Neuronal stem cell (in vitro differentiated cells): ENCODE results near the gene TMEM42.

ENCODE experiments used
- DNase-seq: peaks from one replicate; pipeline ENCODE4 v3.0.0-alpha.2; 2013; ENCODE audit warnings: low spot score
- H2AFZ ChIP-seq: one replicate; pipeline ENCODE4 v1.6.1; 2013; ENCODE audit warnings: mild to moderate bottlenecking, low read length, inconsistent platforms
- H2AK5ac ChIP-seq: 2 replicates; pipeline ENCODE4 v1.6.1; 2013; ENCODE audit warnings: low read depth, mild to moderate bottlenecking, inconsistent platforms, low read length, moderate library complexity, mixed read lengths
- H2BK120ac ChIP-seq: 2 replicates; pipeline ENCODE4 v1.6.1; 2013; ENCODE audit warnings: low read depth, mild to moderate bottlenecking, inconsistent platforms, low read length, moderate library complexity, mixed read lengths
- H2BK12ac ChIP-seq: one replicate; pipeline ENCODE4 v1.6.1; 2013; ENCODE audit warnings: low read length, inconsistent platforms
- H2BK15ac ChIP-seq: 2 replicates; pipeline ENCODE4 v1.6.1; 2013; ENCODE audit warnings: mild to moderate bottlenecking, low read length, inconsistent platforms, mixed read lengths
- H2BK5ac ChIP-seq: one replicate; pipeline ENCODE4 v1.6.1; 2013; ENCODE audit warnings: inconsistent platforms, mild to moderate bottlenecking, low read length, moderate library complexity
- H3K14ac ChIP-seq: one replicate; pipeline ENCODE4 v1.6.1; 2013; ENCODE audit warnings: low read length, inconsistent platforms
- H3K18ac ChIP-seq: 2 replicates; pipeline ENCODE4 v1.6.1; 2013; ENCODE audit warnings: low read length, inconsistent platforms
- H3K23ac ChIP-seq: 2 replicates; pipeline ENCODE4 v1.6.1; 2013; ENCODE audit warnings: low read depth, mild to moderate bottlenecking, mixed read lengths, low read length, inconsistent platforms; ENCODE audit not compliant: poor library complexity
- H3K27ac ChIP-seq: replicated peaks from 3 replicates; pipeline ENCODE4 v1.5.1; 2013; ENCODE audit warnings: low read length, inconsistent platforms
- H3K27me3 ChIP-seq, 3 experiments: 2 replicates each; pipeline ENCODE4 v1.6.1; 2013; ENCODE audit warnings: low read length in 3 of 3, mild to moderate bottlenecking in 2 of 3, inconsistent platforms in 1 of 3, low read depth in 1 of 3, mixed read lengths in 1 of 3, moderate library complexity in 1 of 3; ENCODE audit not compliant: control insufficient read depth in 3 of 3, insufficient read depth in 3 of 3
- H3K36me3 ChIP-seq, 2 donors: replicated peaks in 1 of 2; 2 replicates each; pipeline ENCODE4 v1.6.1; 2013; ENCODE audit warnings: low read length in 2 of 2; ENCODE audit not compliant: control insufficient read depth in 2 of 2, insufficient read depth in 2 of 2
- H3K4ac ChIP-seq: 2 replicates; pipeline ENCODE4 v1.6.1; 2013; ENCODE audit warnings: inconsistent platforms, mild to moderate bottlenecking, low read length, moderate library complexity
- H3K4me1 ChIP-seq, 2 donors: 1 replicate in 1 of 2; 2 replicates in 1 of 2; pipeline ENCODE4 v1.6.1; 2013; ENCODE audit warnings: low read length in 2 of 2, low read depth in 1 of 2; ENCODE audit not compliant: control insufficient read depth in 2 of 2, insufficient read depth in 1 of 2
- H3K4me2 ChIP-seq: one replicate; pipeline ENCODE4 v1.6.1; 2013; ENCODE audit warnings: mild to moderate bottlenecking, low read length, inconsistent platforms; ENCODE audit not compliant: insufficient read depth, poor library complexity, severe bottlenecking
- H3K4me3 ChIP-seq, 2 donors: 2 replicates each; pipeline ENCODE4 v1.5.1; 2013; ENCODE audit warnings: low read length in 2 of 2, mild to moderate bottlenecking in 2 of 2, inconsistent platforms in 1 of 2, moderate library complexity in 1 of 2
- H3K79me1 ChIP-seq: one replicate; pipeline ENCODE4 v1.6.1; 2013; ENCODE audit warnings: low read depth, mild to moderate bottlenecking, inconsistent platforms, low read length, moderate library complexity
- H3K9ac ChIP-seq: one replicate; pipeline ENCODE4 v1.6.1; 2013; ENCODE audit warnings: mild to moderate bottlenecking, low read depth, low read length, inconsistent platforms; ENCODE audit not compliant: poor library complexity
- H3K9me3 ChIP-seq, 2 donors: replicated peaks in 1 of 2; 2 replicates each; pipeline versions ENCODE3 to v1.6.1; 2013; ENCODE audit warnings: low read length in 2 of 2, mild to moderate bottlenecking in 2 of 2, inconsistent platforms in 1 of 2, low read depth in 1 of 2, mixed read lengths in 1 of 2, moderate library complexity in 1 of 2; ENCODE audit not compliant: control insufficient read depth in 2 of 2, insufficient read depth in 1 of 2
- H4K8ac ChIP-seq: one replicate; pipeline ENCODE4 v1.6.1; 2013; ENCODE audit warnings: low read depth, mild to moderate bottlenecking, inconsistent platforms, low read length, moderate library complexity
- H4K91ac ChIP-seq: one replicate; pipeline ENCODE4 v1.6.1; 2013; ENCODE audit warnings: low read length, low read depth, mild to moderate bottlenecking, inconsistent platforms; ENCODE audit not compliant: poor library complexity
- WGBS, 2 donors: extraction: QIAGEN DNeasy Blood & Tissue Kit; methylation state at CpG; one replicate each; pipeline ENCODE4 v1.1.7; 2013; ENCODE audit warnings: missing lambda C conversion rate in 2 of 2, mixed read lengths in 1 of 2; ENCODE audit not compliant: insufficient read length in 2 of 2, insufficient replicate concordance in 1 of 2; ENCODE audit errors: extremely low coverage in 2 of 2; 5-methylcytosine and 5-hydroxymethylcytosine counted together

TMEM42 gene

DNA sequence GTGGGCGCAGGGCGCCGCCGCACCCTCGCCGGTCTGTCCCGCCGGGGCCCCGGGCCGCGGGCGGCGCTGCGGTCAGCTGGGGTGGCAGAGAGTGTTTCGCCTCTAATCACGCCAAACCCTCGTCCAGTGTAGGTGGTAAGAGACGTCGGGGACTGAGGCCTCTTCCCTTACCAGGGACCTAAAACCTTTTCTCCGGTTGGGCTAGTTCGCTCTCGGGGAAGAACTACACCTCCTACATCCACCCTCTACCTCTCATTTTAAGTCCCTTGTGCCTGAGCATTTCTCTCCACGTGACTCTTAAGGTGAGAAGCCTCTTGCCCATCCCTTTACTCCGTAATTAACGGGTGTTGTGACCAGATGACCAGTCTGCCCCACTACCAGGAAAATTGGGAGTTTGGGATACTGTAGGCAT, 520 bp downstream of the TMEM42 start:
- H3K4me3 ChIP-seq = peak overlapping the region in 1 of 2 donors; percentile 84
- no peak overlapping the region for H3K18ac ChIP-seq
- H3K9ac ChIP-seq = peak overlapping the region; percentile 84
- H3K9me3 ChIP-seq = no peaks in the 10 kb centered on the region
- no peak overlapping the region for H3K14ac ChIP-seq
- H3K4me1 ChIP-seq = peaks cover 0 to 4% of the 10 kb centered on the region in 2 donors
- H3K36me3 ChIP-seq = peaks cover 7 to 76% of the 10 kb centered on the region in 2 donors
- no peaks in the 10 kb centered on the region for H3K79me1 ChIP-seq
- no CpG with 5 or more reads among the region's 25 CpGs for WGBS, 2 donors
- DNase-seq = peak; percentile 8
- H2AFZ ChIP-seq = no peak overlapping the region
- H4K91ac ChIP-seq = no peak overlapping the region
- no peak overlapping the region for H2BK12ac ChIP-seq
- no peaks in the 10 kb centered on the region for H3K27me3 ChIP-seq
- no peak overlapping the region for H2AK5ac ChIP-seq
- H2BK5ac ChIP-seq = no peak overlapping the region
- H3K23ac ChIP-seq = no peak overlapping the region
- H4K8ac ChIP-seq = no peak overlapping the region
- no peak overlapping the region for H2BK15ac ChIP-seq
- H3K4me2 ChIP-seq = peak overlapping the region; percentile 70
- H3K4ac ChIP-seq = no peak overlapping the region
- H3K27ac ChIP-seq = no peak overlapping the region
- H2BK120ac ChIP-seq = no peak overlapping the region

- H2AFZ ChIP-seq = no peak overlapping the region
- peaks cover 0 to 4% of the 10 kb centered on the region in 2 donors for H3K4me1 ChIP-seq
- H3K23ac ChIP-seq = peak overlapping the region; percentile 35
- no peak overlapping the region for H3K4me2 ChIP-seq
- H3K27ac ChIP-seq = no peak overlapping the region
- H2BK120ac ChIP-seq = no peak overlapping the region
- no peak overlapping the region for H3K4me3 ChIP-seq
- no peak overlapping the region for H2AK5ac ChIP-seq
- no peaks in the 10 kb centered on the region for H3K79me1 ChIP-seq
- H3K36me3 ChIP-seq = peaks cover 7 to 71% of the 10 kb centered on the region in 2 donors
- no peak overlapping the region for H4K8ac ChIP-seq
- H3K27me3 ChIP-seq = no peaks in the 10 kb centered on the region
- H3K4ac ChIP-seq = no peak overlapping the region
- H4K91ac ChIP-seq = no peak overlapping the region
- no peak overlapping the region for H3K14ac ChIP-seq
- no peak overlapping the region for H3K9ac ChIP-seq
- no peak overlapping the region for H2BK15ac ChIP-seq
- H3K18ac ChIP-seq = no peak overlapping the region
- no peak overlapping the region for H2BK12ac ChIP-seq
- peaks cover 0 to 6% of the 10 kb centered on the region in 2 donors for H3K9me3 ChIP-seq
- no peak overlapping the region for H2BK5ac ChIP-seq
- no peak for DNase-seq
- WGBS, 2 donors = no CpG with 5 or more reads among the region's 7 CpGs
These were observed 3.7 kb downstream of the TMEM42 start for GRCh38 chr3:44865272-44866035.

DNA sequence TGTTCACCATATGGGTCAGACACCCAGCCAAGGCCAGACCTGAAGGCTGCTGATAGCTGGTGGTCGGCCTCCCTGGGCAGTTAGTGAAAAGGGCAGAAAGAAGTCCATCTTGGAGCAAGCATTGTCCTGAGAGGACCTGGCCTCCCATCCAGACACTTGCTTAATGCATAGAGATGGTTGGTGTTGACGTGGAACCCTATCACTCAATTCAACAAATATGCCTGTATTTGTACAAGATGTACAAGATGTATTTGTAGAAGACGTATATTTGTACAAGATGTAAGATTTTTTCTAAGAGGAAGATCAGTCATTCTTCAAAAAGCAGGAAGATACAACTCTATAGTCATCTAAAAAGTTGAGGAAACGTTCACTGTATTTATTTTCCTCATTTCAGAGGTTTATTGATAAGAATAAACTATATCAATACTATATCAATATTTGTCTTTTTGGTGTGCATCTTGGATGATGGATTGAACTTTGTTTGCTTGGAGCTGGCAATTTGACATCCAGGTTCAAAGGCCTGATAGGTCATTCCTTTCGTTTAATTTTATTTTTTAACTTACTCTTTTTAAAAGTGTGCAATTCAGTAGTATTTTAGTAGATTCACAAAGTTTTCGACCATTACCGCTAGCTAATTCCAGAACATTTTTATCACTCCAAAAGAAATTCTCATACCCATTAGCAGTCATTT, 5.9 kb downstream of the TMEM42 start:
- Histone ChIP-seq H3K9ac (no peak overlapping the region), H3K4ac (no peak overlapping the region), H4K8ac (no peak overlapping the region), H3K23ac (no peak overlapping the region), H2AK5ac (no peak overlapping the region), H3K4me1 (peaks cover 0 to 1% of the 10 kb centered on the region in 2 donors), H2BK120ac (no peak overlapping the region), H3K4me2 (no peak overlapping the region), H3K79me1 (no peaks in the 10 kb centered on the region), H3K9me3 (peaks cover 0 to 6% of the 10 kb centered on the region in 2 donors), H2BK15ac (no peak overlapping the region), H4K91ac (no peak overlapping the region), H3K4me3 (no peak overlapping the region), H3K14ac (no peak overlapping the region), H2BK12ac (no peak overlapping the region), H2BK5ac (no peak overlapping the region), H3K27me3 (no peaks in the 10 kb centered on the region), H3K27ac (no peak overlapping the region), H3K36me3 (peaks cover 7 to 60% of the 10 kb centered on the region in 2 donors), H2AFZ (no peak overlapping the region), H3K18ac (no peak overlapping the region)
- WGBS, 2 donors = no CpG with 5 or more reads among the region's 7 CpGs
- DNase-seq = no peak

- no CpG with 5 or more reads among the region's 8 CpGs for WGBS, 2 donors
- Histone ChIP-seq H3K79me1 (no peaks in the 10 kb centered on the region), H2BK120ac (no peak overlapping the region), H2BK15ac (no peak overlapping the region), H2AK5ac (no peak overlapping the region), H3K4me1 (no peaks in the 10 kb centered on the region), H3K9me3 (peaks cover 0 to 6% of the 10 kb centered on the region in 2 donors), H2AFZ (no peak overlapping the region), H3K9ac (no peak overlapping the region), H3K23ac (no peak overlapping the region), H3K4me3 (no peak overlapping the region), H4K8ac (no peak overlapping the region), H3K27me3 (no peaks in the 10 kb centered on the region), H2BK12ac (no peak overlapping the region), H3K4ac (no peak overlapping the region), H3K14ac (no peak overlapping the region), H3K18ac (no peak overlapping the region), H4K91ac (no peak overlapping the region), H3K27ac (no peak overlapping the region), H3K4me2 (no peak overlapping the region), H3K36me3 (peaks cover 3 to 50% of the 10 kb centered on the region in 2 donors), H2BK5ac (no peak overlapping the region)
- DNase-seq = no peak
These were observed 8.8 kb downstream of the TMEM42 start for GRCh38 chr3:44870375-44871061.
